C4-2B (cell line): ENCODE results near the gene PDE4D.

Source experiments
- ZFX ChIP-seq: fragments of 450-650 bp; IDR thresholded peaks from 2 replicates; pipeline ENCODE4 v1.6.1; 2017
- TF ChIP-seq, protein P1 (sequence below): fragments of 450-650 bp; conservative IDR thresholded peaks from 2 replicates; pipeline ENCODE4 v1.5.1; 2017; ENCODE audit warnings: mild to moderate bottlenecking

DNA sequence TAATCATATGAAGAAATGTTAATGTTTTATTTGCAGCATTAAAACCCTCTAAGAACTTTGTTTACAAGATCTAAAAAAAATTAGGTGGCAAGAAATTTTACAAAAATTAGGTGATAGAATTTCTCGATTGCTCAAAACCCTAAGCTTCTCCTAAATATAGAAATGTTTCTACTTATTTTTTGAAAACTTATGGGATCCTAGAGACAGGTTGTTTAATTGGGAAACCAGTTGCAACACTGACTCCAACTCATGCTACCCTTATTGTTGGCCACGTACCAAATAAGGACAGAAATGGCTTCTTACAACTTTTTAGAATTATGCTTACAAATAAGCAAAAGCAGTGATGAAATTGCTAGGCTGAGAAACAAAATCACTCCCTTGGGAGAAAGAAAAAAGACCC lies 531.1 kb downstream of the PDE4D start:
- TF ChIP-seq, protein P1, sequence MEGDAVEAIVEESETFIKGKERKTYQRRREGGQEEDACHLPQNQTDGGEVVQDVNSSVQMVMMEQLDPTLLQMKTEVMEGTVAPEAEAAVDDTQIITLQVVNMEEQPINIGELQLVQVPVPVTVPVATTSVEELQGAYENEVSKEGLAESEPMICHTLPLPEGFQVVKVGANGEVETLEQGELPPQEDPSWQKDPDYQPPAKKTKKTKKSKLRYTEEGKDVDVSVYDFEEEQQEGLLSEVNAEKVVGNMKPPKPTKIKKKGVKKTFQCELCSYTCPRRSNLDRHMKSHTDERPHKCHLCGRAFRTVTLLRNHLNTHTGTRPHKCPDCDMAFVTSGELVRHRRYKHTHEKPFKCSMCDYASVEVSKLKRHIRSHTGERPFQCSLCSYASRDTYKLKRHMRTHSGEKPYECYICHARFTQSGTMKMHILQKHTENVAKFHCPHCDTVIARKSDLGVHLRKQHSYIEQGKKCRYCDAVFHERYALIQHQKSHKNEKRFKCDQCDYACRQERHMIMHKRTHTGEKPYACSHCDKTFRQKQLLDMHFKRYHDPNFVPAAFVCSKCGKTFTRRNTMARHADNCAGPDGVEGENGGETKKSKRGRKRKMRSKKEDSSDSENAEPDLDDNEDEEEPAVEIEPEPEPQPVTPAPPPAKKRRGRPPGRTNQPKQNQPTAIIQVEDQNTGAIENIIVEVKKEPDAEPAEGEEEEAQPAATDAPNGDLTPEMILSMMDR, result no peak
- no peak for TF ChIP-seq ZFX
